ENCODE measurements around the gene LSM2. TPM values are rescaled to one million over a fixed set of nuclear protein-coding genes. Genes with fewer than 3 reads are reported as not detected.

LSM2 gene
- total RNA-seq, 4 donors from 2014 or later, result 25.1 to 43.7 (median 32.9) TPM

GRCh38 chr6:31785475-31785874 lies 21.3 kb downstream of the LSM2 start:
- in situ Hi-C loops (cut with MboI; ENCODE audit: low sequenced_read_pairs in 4 of 4) (no loop called here), intact Hi-C loops (cut with DNase I; ENCODE audit: low total_unique reads) (no loop called here)
- Histone ChIP-seq H3K27me3 (no peaks in the 10 kb centered on the region), H3K4me3 (no peak overlapping the region), H3K4me1 (no peaks in the 10 kb centered on the region), H3K9me3 (no peaks in the 10 kb centered on the region), H3K36me3 (peaks cover 0 to 67% of the 10 kb centered on the region in 2 donors), H3K27ac (no peak overlapping the region)
- TF ChIP-seq CTCF (IDR thresholded peaks at IDR 0.05 in 4 of 5, conservative IDR thresholded peaks at IDR 0.05 in 1 of 5), result no peak
- TF ChIP-seq POLR2A (IDR thresholded peaks at IDR 0.05), result no peak
- DNase-seq (no peak), ATAC-seq (no peak)

DNA sequence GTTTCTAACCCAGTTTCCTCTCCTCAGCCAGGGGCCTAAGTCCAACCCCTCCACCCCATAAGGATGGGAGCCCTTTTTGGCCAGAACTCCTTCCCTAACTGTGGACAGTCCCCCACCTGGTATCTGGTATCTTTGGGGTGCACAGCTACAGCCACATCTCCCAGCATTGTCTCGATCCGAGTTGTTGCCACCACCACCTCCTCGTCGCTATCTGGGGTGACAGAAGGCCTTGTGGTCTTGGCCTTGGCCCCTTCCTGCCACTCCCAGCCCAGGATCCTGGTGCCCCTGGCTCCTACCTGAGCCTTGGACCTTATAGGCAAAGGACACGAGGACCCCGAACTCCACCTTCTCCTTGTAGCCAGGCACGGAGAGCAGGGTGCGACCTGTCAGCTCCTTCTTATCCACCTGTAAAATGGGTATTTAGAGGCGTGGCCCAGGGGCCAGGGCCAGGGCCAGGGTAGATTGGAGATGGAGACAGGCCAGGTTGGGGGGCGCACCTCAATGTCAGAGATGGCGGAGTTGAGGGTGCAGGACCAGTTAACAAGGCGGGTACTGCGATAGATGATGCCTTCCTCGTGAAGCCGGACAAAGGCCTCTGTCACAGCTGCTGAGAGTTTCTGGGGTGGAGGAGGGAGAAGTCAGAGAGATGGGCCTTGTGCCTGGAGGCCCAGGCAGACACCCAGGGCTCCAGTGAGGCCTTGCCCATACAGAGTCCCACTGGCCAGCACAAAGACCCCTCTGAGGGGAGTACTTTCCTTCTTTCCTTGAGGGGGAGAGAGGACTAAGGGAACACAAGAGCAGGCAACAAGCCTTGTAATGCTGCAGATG lies 22.5 kb downstream of the LSM2 start:
- Histone ChIP-seq H3K9me3 (no peaks in the 10 kb centered on the region), H3K4me1 (no peaks in the 10 kb centered on the region), H3K36me3 (peaks cover 0 to 77% of the 10 kb centered on the region in 2 donors), H3K27me3 (no peaks in the 10 kb centered on the region), H3K27ac (no peak overlapping the region), H3K4me3 (no peak overlapping the region)
- intact Hi-C loops (cut with DNase I; ENCODE audit: low total_unique reads) (no loop called here), in situ Hi-C loops (cut with MboI; ENCODE audit: low sequenced_read_pairs in 4 of 4) (no loop called here)
- DNase-seq (no peak), ATAC-seq (no peak)
- TF ChIP-seq CTCF (IDR thresholded peaks at IDR 0.05 in 4 of 5, conservative IDR thresholded peaks at IDR 0.05 in 1 of 5) (no peak), POLR2A (IDR thresholded peaks at IDR 0.05) (no peak)

GRCh38 chr6:31782126-31782855 lies 24.5 kb downstream of the LSM2 start:
- ATAC-seq (no peak), DNase-seq (no peak)
- intact Hi-C loops (cut with DNase I; ENCODE audit: low total_unique reads), result no loop called here
- in situ Hi-C loops (cut with MboI; ENCODE audit: low sequenced_read_pairs in 4 of 4), result no loop called here
- Histone ChIP-seq H3K27me3 (no peaks in the 10 kb centered on the region), H3K4me3 (no peak overlapping the region), H3K27ac (no peak overlapping the region), H3K9me3 (no peaks in the 10 kb centered on the region), H3K4me1 (peaks cover 4 to 5% of the 10 kb centered on the region in 2 donors), H3K36me3 (peaks cover 0 to 82% of the 10 kb centered on the region in 2 donors)
- TF ChIP-seq CTCF (IDR thresholded peaks at IDR 0.05 in 4 of 5, conservative IDR thresholded peaks at IDR 0.05 in 1 of 5), result no peak
- no peak for TF ChIP-seq POLR2A (IDR thresholded peaks at IDR 0.05)

DNA sequence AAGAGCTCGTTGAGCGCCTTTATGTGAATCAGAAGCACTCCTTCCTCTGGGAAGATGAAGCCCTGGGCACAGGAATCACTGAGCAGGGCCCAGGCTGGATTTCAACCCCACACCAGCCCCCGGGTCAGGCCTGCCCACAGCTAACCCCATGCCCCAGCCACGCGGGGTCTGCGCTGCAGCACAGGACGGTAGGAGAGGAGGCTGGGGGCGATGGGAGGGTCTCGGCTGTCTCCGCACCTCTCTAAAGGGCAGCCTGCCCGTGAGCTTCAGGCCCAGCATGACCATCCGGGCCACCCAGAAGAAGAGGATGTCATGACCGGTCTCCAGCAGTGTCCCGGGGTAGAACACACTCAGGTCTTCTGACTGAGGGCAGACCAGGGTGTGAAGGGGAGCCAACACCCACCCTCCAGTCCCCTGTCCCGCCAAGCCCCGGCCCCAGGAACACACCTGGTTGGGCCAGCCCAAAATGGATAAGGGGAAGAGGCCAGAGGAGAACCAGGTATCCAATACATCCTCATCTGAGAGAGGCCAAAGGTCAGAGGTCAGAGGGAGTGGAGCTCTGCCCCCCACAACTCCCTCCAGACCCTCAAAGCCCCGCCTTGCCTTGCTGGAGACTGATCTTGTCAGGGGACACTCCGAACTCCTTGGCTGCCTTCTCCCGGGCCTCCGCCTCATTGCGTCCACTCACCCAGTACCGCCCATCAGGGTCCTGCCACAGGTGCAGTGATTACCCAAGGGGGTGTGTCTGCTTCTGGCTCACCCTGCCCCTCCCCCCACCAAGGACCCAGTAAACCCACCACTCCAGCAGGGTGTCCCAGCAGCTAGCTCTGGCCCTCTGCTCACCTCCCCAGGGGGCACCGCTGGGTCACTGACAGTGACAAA lies 25.3 kb downstream of the LSM2 start:
- no peak for TF ChIP-seq POLR2A (IDR thresholded peaks at IDR 0.05)
- no peak for TF ChIP-seq CTCF (IDR thresholded peaks at IDR 0.05 in 4 of 5, conservative IDR thresholded peaks at IDR 0.05 in 1 of 5)
- peaks cover 0 to 75% of the 10 kb centered on the region in 2 donors for H3K36me3 ChIP-seq
- no peaks in the 10 kb centered on the region for H3K27me3 ChIP-seq
- H3K27ac ChIP-seq, result no peak overlapping the region
- intact Hi-C loops (cut with DNase I; ENCODE audit: low total_unique reads) (no loop called here), in situ Hi-C loops (cut with MboI; ENCODE audit: low sequenced_read_pairs in 4 of 4) (no loop called here)
- no peaks in the 10 kb centered on the region for H3K9me3 ChIP-seq
- H3K4me3 ChIP-seq, result no peak overlapping the region
- peaks cover 11 to 14% of the 10 kb centered on the region in 2 donors for H3K4me1 ChIP-seq
- DNase-seq, result no peak
- ATAC-seq, result no peak

Data from gastrocnemius medialis (tissue), 4 donors.